ENCODE measurements around the gene TRAPPC12. TPM values are rescaled to one million over a fixed set of nuclear protein-coding genes. Genes with fewer than 3 reads are reported as not detected.

Gene TRAPPC12
- total RNA-seq, 3 donors from 2014 or later (not counting 1 experiment from before 2014, with no cell fraction given) = 65.1 to 92.6 (median 86.7) TPM

GRCh38 chr2:3386448-3386958 is 7.0 kb downstream of the TRAPPC12 start:
- H3K4me3 ChIP-seq (ENCODE audit: low read length) = no peak overlapping the region
- H3K4me1 ChIP-seq (ENCODE audit: control insufficient read depth, insufficient read depth, low read length) = no peaks in the 10 kb centered on the region
- H3K27ac ChIP-seq (ENCODE audit: low read length) = no peak overlapping the region
- 99% methylated on average over 10 of the region's 10 CpGs for WGBS (ENCODE audit: insufficient coverage)
- no peak for DNase-seq
- no peaks in the 10 kb centered on the region for H3K9me3 ChIP-seq (ENCODE audit: control insufficient read depth, insufficient read depth, low read length)
- intact Hi-C loops (cut with micrococcal nuclease) = no loop called here
- peaks cover 28% of the 10 kb centered on the region for H3K36me3 ChIP-seq (ENCODE audit: control insufficient read depth, insufficient read depth, low read length)
- H3K27me3 Mint-ChIP-seq (ENCODE audit: low read depth in 2 of 2) = no peaks in the 10 kb centered on the region
- TF ChIP-seq CTCF (IDR thresholded peaks at IDR 0.05) = no peak
- no peak for ATAC-seq
- H3K36me3 Mint-ChIP-seq = no peaks in the 10 kb centered on the region
- H3K9me3 Mint-ChIP-seq = no peaks in the 10 kb centered on the region
- peaks cover 11 to 17% of the 10 kb centered on the region in 2 donors for H3K4me1 Mint-ChIP-seq
- no peak overlapping the region for H3K27ac Mint-ChIP-seq
- H3K27me3 ChIP-seq (ENCODE audit: control insufficient read depth, insufficient read depth, low read length) = no peaks in the 10 kb centered on the region
- no peak overlapping the region for H3K4me3 Mint-ChIP-seq

GRCh38 chr2:3387011-3387410 is 7.5 kb downstream of the TRAPPC12 start:
- Histone ChIP-seq H3K4me3 (ENCODE audit: low read length) (no peak overlapping the region), H3K36me3 (ENCODE audit: control insufficient read depth, insufficient read depth, low read length) (peaks cover 28% of the 10 kb centered on the region), H3K4me1 (ENCODE audit: control insufficient read depth, insufficient read depth, low read length) (no peaks in the 10 kb centered on the region), H3K9me3 (ENCODE audit: control insufficient read depth, insufficient read depth, low read length) (no peaks in the 10 kb centered on the region), H3K27ac (ENCODE audit: low read length) (no peak overlapping the region), H3K27me3 (ENCODE audit: control insufficient read depth, insufficient read depth, low read length) (no peaks in the 10 kb centered on the region)
- intact Hi-C loops (cut with micrococcal nuclease) = no loop called here
- H3K4me3 Mint-ChIP-seq = no peak overlapping the region
- TF ChIP-seq CTCF (IDR thresholded peaks at IDR 0.05) = no peak
- no peaks in the 10 kb centered on the region for H3K9me3 Mint-ChIP-seq
- no peaks in the 10 kb centered on the region for H3K27me3 Mint-ChIP-seq (ENCODE audit: low read depth in 2 of 2)
- DNase-seq (no peak), ATAC-seq (no peak)
- H3K27ac Mint-ChIP-seq = no peak overlapping the region
- no peaks in the 10 kb centered on the region for H3K36me3 Mint-ChIP-seq
- peaks cover 13 to 18% of the 10 kb centered on the region in 2 donors for H3K4me1 Mint-ChIP-seq
- WGBS (ENCODE audit: insufficient coverage) = 95% methylated on average over 5 of the region's 5 CpGs

DNA sequence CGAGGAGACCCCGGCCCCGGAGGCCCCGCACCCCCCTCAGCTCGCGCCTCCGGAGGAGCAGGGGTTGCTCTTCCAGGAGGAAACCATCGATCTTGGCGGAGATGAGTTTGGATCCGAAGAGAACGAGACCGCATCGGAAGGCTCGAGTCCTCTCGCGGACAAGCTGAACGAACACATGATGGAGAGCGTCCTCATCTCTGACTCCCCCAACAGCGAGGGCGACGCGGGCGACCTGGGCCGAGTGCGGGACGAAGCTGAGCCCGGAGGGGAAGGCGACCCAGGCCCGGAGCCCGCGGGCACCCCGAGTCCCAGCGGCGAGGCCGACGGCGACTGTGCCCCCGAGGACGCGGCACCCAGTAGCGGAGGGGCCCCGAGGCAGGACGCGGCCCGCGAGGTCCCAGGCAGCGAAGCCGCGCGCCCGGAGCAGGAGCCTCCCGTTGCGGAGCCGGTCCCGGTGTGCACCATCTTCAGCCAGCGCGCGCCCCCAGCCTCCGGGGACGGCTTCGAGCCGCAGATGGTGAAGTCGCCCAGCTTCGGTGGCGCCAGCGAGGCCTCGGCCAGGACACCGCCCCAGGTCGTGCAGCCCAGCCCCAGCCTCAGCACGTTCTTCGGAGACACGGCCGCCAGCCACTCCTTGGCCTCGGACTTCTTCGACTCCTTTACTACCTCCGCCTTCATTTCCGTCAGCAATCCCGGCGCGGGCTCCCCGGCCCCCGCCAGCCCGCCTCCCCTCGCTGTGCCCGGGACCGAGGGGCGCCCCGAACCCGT is 8.3 kb downstream of the TRAPPC12 start:
- Mint-ChIP-seq H3K27ac (no peak overlapping the region), H3K36me3 (no peaks in the 10 kb centered on the region), H3K4me3 (no peak overlapping the region), H3K27me3 (ENCODE audit: low read depth in 2 of 2) (no peaks in the 10 kb centered on the region), H3K9me3 (no peaks in the 10 kb centered on the region), H3K4me1 (peaks cover 16 to 18% of the 10 kb centered on the region in 2 donors)
- intact Hi-C loops (cut with micrococcal nuclease) = no loop called here
- ATAC-seq (no peak), DNase-seq (no peak)
- H3K9me3 ChIP-seq (ENCODE audit: control insufficient read depth, insufficient read depth, low read length) = no peaks in the 10 kb centered on the region
- 98% methylated on average over 89 of the region's 89 CpGs for WGBS (ENCODE audit: insufficient coverage)
- H3K36me3 ChIP-seq (ENCODE audit: control insufficient read depth, insufficient read depth, low read length) = peaks cover 32% of the 10 kb centered on the region
- no peaks in the 10 kb centered on the region for H3K4me1 ChIP-seq (ENCODE audit: control insufficient read depth, insufficient read depth, low read length)
- H3K4me3 ChIP-seq (ENCODE audit: low read length) = no peak overlapping the region
- H3K27me3 ChIP-seq (ENCODE audit: control insufficient read depth, insufficient read depth, low read length) = no peaks in the 10 kb centered on the region
- no peak overlapping the region for H3K27ac ChIP-seq (ENCODE audit: low read length)
- TF ChIP-seq CTCF (IDR thresholded peaks at IDR 0.05) = no peak

GRCh38 chr2:3388412-3388738 is 8.9 kb downstream of the TRAPPC12 start:
- H3K27ac ChIP-seq (ENCODE audit: low read length) = no peak overlapping the region
- no peaks in the 10 kb centered on the region for H3K9me3 ChIP-seq (ENCODE audit: control insufficient read depth, insufficient read depth, low read length)
- H3K27ac Mint-ChIP-seq = no peak overlapping the region
- H3K4me3 Mint-ChIP-seq = no peak overlapping the region
- intact Hi-C loops (cut with micrococcal nuclease) = no loop called here
- no peak for ATAC-seq
- H3K27me3 Mint-ChIP-seq (ENCODE audit: low read depth in 2 of 2) = no peaks in the 10 kb centered on the region
- no peaks in the 10 kb centered on the region for H3K36me3 Mint-ChIP-seq
- H3K4me3 ChIP-seq (ENCODE audit: low read length) = no peak overlapping the region
- WGBS (ENCODE audit: insufficient coverage) = 98% methylated on average over 31 of the region's 31 CpGs
- no peak for DNase-seq
- H3K4me1 Mint-ChIP-seq = peaks cover 16 to 18% of the 10 kb centered on the region in 2 donors
- H3K9me3 Mint-ChIP-seq = no peaks in the 10 kb centered on the region
- peaks cover 32% of the 10 kb centered on the region for H3K36me3 ChIP-seq (ENCODE audit: control insufficient read depth, insufficient read depth, low read length)
- H3K27me3 ChIP-seq (ENCODE audit: control insufficient read depth, insufficient read depth, low read length) = no peaks in the 10 kb centered on the region
- no peak for TF ChIP-seq CTCF (IDR thresholded peaks at IDR 0.05)
- H3K4me1 ChIP-seq (ENCODE audit: control insufficient read depth, insufficient read depth, low read length) = no peaks in the 10 kb centered on the region

All from natural killer cell (primary cell).